HCT116 (cell line): Measurements from ENCODE around the gene KRTAP22-2. TPM values are rescaled to one million over a fixed set of nuclear protein-coding genes. Genes with fewer than 3 reads are reported as not detected.

Experiments used
- ATAC-seq: fragments of 200-7000 bp; cut with Tn5 transposase; 2 replicates; pipeline ENCODE4 v1.9.1; 2020; ENCODE audit warnings: mild to moderate bottlenecking, moderate library complexity
- BruUV-seq: library from RNA; stranded (reverse); fragments of 400-500 nt; replicated peaks from 2 replicates; lab custom pipeline; 2021; lab: Mats Ljungman, UMichigan
- CTCF ChIA-PET: fragments of 300-600 bp; sonication (Branson Sonifier 250); formaldehyde crosslinking; loops from one replicate; lab custom pipeline; 2021; ENCODE audit warnings: antibody characterized with exemption; lab: Charles Lee
- POLR2A ChIA-PET: fragments of 300-600, 350-600 bp; sonication (Branson Sonifier 250); formaldehyde crosslinking; loops from one replicate; lab custom pipeline; 2021; ENCODE audit warnings: antibody characterized with exemption; lab: Charles Lee
- RAD21 ChIA-PET, 2 experiments: fragments of 300-600 bp; sonication (Branson Sonifier 250); formaldehyde crosslinking; loops; one replicate each; lab custom pipeline; 2023; ENCODE audit warnings: low total read pairs in 2 of 2; ENCODE audit not compliant: uncharacterized antibody in 2 of 2, unreplicated experiment in 2 of 2, low non-redundant PET in 1 of 2; lab: Charles Lee
- DNase-seq: peaks from one replicate; pipeline ENCODE4 v3.0.0-alpha.2; 2010; ENCODE audit warnings: low read depth, low spot score
- H2AFZ ChIP-seq: fragments of 200-600 bp; shearing (Covaris generic), sonication (generic); 2 replicates; pipeline ENCODE4 v1.6.1; 2017; ENCODE audit warnings: low read depth, mixed run types, mixed read lengths, antibody characterized with exemption, low read length; ENCODE audit not compliant: poor library complexity, severe bottlenecking
- H3K27ac ChIP-seq: 2 replicates; pipeline ENCODE4 v1.5.1; 2012; ENCODE audit warnings: low read depth, low read length
- H3K27me3 ChIP-seq: fragments of 200-600 bp; sonication (generic); 2 replicates; pipeline ENCODE4 v1.6.1; 2016; ENCODE audit warnings: mixed run types, low read length, mixed read lengths; ENCODE audit not compliant: insufficient read depth
- H3K36me3 ChIP-seq, 2 experiments: fragments of 200-500 bp in 1 of 2; fragments of 200-600 bp in 1 of 2; sonication (Bioruptor generic) in 1 of 2; sonication (generic) in 1 of 2; 2 replicates each; pipeline versions ENCODE4 v1.5.1 to v1.6.1; 2014 to 2016; ENCODE audit warnings: low read length in 2 of 2, inconsistent platforms in 1 of 2, mixed read lengths in 1 of 2, mixed run types in 1 of 2; ENCODE audit not compliant: insufficient read depth in 2 of 2, control insufficient read depth in 1 of 2
- H3K4me1 ChIP-seq, 2 experiments: fragments of 200-600 bp in 1 of 2; sonication (generic) in 1 of 2; 2 replicates each; pipeline versions ENCODE4 v1.5.1 to v1.6.1; 2012 to 2017; ENCODE audit warnings: low read length in 2 of 2, inconsistent platforms in 1 of 2, mild to moderate bottlenecking in 1 of 2, mixed read lengths in 1 of 2, mixed run types in 1 of 2, moderate library complexity in 1 of 2; ENCODE audit not compliant: insufficient read depth in 2 of 2, control insufficient read depth in 1 of 2
- H3K4me2 ChIP-seq: fragments of 200-600 bp; sonication (generic); 2 replicates; pipeline ENCODE4 v1.6.1; 2017; ENCODE audit warnings: mixed run types, low read length, mixed read lengths
- H3K4me3 ChIP-seq, 2 experiments: fragments of 200-600 bp in 1 of 2; sonication (generic) in 1 of 2; replicated peaks in 1 of 2; 2 replicates each; pipeline ENCODE4 v1.5.1; 2011 to 2016; ENCODE audit warnings: low read length in 2 of 2, control low read depth in 1 of 2, low read depth in 1 of 2, mild to moderate bottlenecking in 1 of 2, mixed read lengths in 1 of 2, mixed run types in 1 of 2
- H3K79me2 ChIP-seq: fragments of 200-600 bp; sonication (generic); 2 replicates; pipeline ENCODE4 v1.6.1; 2017; ENCODE audit warnings: mild to moderate bottlenecking, mixed run types, low read length, moderate library complexity, mixed read lengths; ENCODE audit not compliant: insufficient read depth
- H3K9ac ChIP-seq: fragments of 200-600 bp; sonication (generic); 2 replicates; pipeline ENCODE4 v1.6.1; 2016; ENCODE audit warnings: low read length, mixed read lengths
- H3K9me2 ChIP-seq: fragments of 200-600 bp; sonication (generic), shearing (Covaris generic); 2 replicates; pipeline ENCODE4 v1.6.1; 2017; ENCODE audit warnings: mixed run types, mild to moderate bottlenecking, moderate library complexity; ENCODE audit not compliant: insufficient read depth
- H3K9me3 ChIP-seq, 2 experiments: fragments of 200-500 bp in 1 of 2; fragments of 200-600 bp in 1 of 2; sonication (Bioruptor generic) in 1 of 2; sonication (generic) in 1 of 2; 2 replicates each; pipeline ENCODE4 v1.6.1; 2014 to 2017; ENCODE audit warnings: low read length in 2 of 2, mixed read lengths in 2 of 2, inconsistent platforms in 1 of 2, low read depth in 1 of 2, mild to moderate bottlenecking in 1 of 2, mixed run types in 1 of 2, moderate library complexity in 1 of 2; ENCODE audit not compliant: control insufficient read depth in 1 of 2, insufficient read depth in 1 of 2
- H4K20me1 ChIP-seq: fragments of 200-600 bp; sonication (generic), shearing (Covaris generic); 2 replicates; pipeline ENCODE4 v1.6.1; 2017; ENCODE audit warnings: mixed run types, mild to moderate bottlenecking, moderate library complexity; ENCODE audit not compliant: insufficient read depth
- ATF3 ChIP-seq: IDR thresholded peaks from 2 replicates; pipeline ENCODE4 v1.6.1; 2012
- CBX3 ChIP-seq: IDR thresholded peaks from 2 replicates; pipeline ENCODE4 v1.6.1; 2012; ENCODE audit warnings: low read depth
- CEBPB ChIP-seq: IDR thresholded peaks from 2 replicates; pipeline ENCODE4 v1.6.1; 2012; ENCODE audit warnings: low read depth
- EGR1 ChIP-seq: IDR thresholded peaks from 2 replicates; pipeline ENCODE4 v1.6.1; 2012; ENCODE audit warnings: low read depth
- ELF1 ChIP-seq: IDR thresholded peaks from 2 replicates; pipeline ENCODE4 v1.6.1; 2012; ENCODE audit warnings: low read depth, borderline replicate concordance
- EZH2 ChIP-seq: fragments of 200-600 bp; sonication (generic); IDR thresholded peaks from 2 replicates; pipeline ENCODE4 v1.6.1; 2017; ENCODE audit warnings: antibody characterized with exemption, mixed run types
- POLR2A ChIP-seq: IDR thresholded peaks from 2 replicates; pipeline ENCODE4 v1.7.0; 2011; ENCODE audit warnings: borderline replicate concordance; ENCODE audit not compliant: insufficient read depth, insufficient read length; ENCODE audit errors: extremely low read depth
- POLR2AphosphoS5 ChIP-seq: IDR thresholded peaks from 2 replicates; pipeline ENCODE4 v1.6.1; 2011; ENCODE audit warnings: mild to moderate bottlenecking, low read depth, low read length, moderate library complexity
- RAD21 ChIP-seq: IDR thresholded peaks from 2 replicates; pipeline ENCODE4 v1.6.1; 2012; ENCODE audit warnings: low read depth, mild to moderate bottlenecking
- SP1 ChIP-seq: IDR thresholded peaks from 2 replicates; pipeline ENCODE4 v1.6.1; 2012; ENCODE audit warnings: low read depth
- SRF ChIP-seq: IDR thresholded peaks from 2 replicates; pipeline ENCODE4 v1.6.1; 2012; ENCODE audit warnings: low read depth
- TCF7L2 ChIP-seq: IDR thresholded peaks from 2 replicates; pipeline ENCODE4 v1.7.0; 2011; ENCODE audit warnings: borderline replicate concordance, inconsistent platforms; ENCODE audit not compliant: insufficient read depth, insufficient read length; ENCODE audit errors: extremely low read depth
- YY1 ChIP-seq: IDR thresholded peaks from 2 replicates; pipeline ENCODE4 v1.6.1; 2011; ENCODE audit warnings: low read length, low read depth, moderate library complexity, mild to moderate bottlenecking; ENCODE audit not compliant: insufficient replicate concordance; ENCODE audit errors: extremely low read depth
- ZBTB33 ChIP-seq: IDR thresholded peaks from 2 replicates; pipeline ENCODE4 v1.6.1; 2011; ENCODE audit warnings: mild to moderate bottlenecking, low read length, moderate library complexity; ENCODE audit not compliant: insufficient replicate concordance; ENCODE audit errors: extremely low read depth
- ZFX ChIP-seq: fragments of 450-650 bp; IDR thresholded peaks from 2 replicates; pipeline ENCODE4 v1.6.1; 2017
- ZNF274 ChIP-seq: fragments of 200-500 bp; sonication (Bioruptor generic); IDR thresholded peaks from 2 replicates; pipeline ENCODE4 v1.6.1; 2014; ENCODE audit warnings: mild to moderate bottlenecking, low read depth, low read length, inconsistent platforms
- intact Hi-C: fragments of 100-400 bp; cut with micrococcal nuclease; formaldehyde crosslinking; loops from 2 replicates; pipeline ENCODE4 v1.10.0; 2022
- total RNA-seq: library from RNA; stranded (reverse); gene quantifications from one replicate; pipeline ENCODE4 v1.2.1, GENCODE V29; 2021; ENCODE audit not compliant: unreplicated experiment
- TF ChIP-seq, protein P1 (sequence below), 3 experiments: fragments of 200-600 bp in 1 of 3; sonication (generic) in 1 of 3; IDR thresholded peaks in 2 of 3; conservative IDR thresholded peaks in 1 of 3; 2 replicates each; pipeline ENCODE4 v1.5.1; 2012 to 2017; ENCODE audit warnings: low read depth in 2 of 3, low read length in 2 of 3, antibody characterized with exemption in 1 of 3, borderline replicate concordance in 1 of 3, control low read depth in 1 of 3, mild to moderate bottlenecking in 1 of 3, mixed read lengths in 1 of 3, mixed run types in 1 of 3, moderate library complexity in 1 of 3; ENCODE audit not compliant: insufficient read depth in 1 of 3

Gene KRTAP22-2
- total RNA-seq, 1 experiment from 2014 or later: not detected

DNA sequence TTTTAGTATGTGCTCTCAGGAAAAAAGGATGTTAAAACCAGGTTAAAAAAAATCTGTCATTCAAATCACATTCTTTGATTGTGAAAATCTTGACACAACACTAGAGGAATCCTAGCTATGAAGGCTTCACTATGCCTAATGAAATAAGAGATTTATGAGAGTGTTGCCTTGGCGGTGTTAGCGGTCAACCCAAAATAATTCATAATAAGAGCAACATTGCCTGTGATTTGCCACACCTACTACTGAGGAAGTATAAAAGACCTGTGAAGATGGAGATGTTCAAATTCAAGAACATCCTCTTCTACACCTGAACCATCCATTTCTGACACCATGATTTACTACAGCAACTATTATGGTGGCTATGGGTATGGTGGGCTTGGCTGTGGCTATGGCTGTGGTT, 25.9 kb upstream of the KRTAP22-2 start, which contains the start of gene KRTAP20-1:
KRTAP20-1 (plus strand) TSS at position 301 of the 400 bp plus-strand sequence; CDS start at position 331, 30 bp downstream.
- Histone ChIP-seq H3K4me2 (no peak within 1 kb of the TSS), H3K9me3 (peaks cover 13 to 20% of the 10 kb centered on the region in 2 experiments; a peak in 2 of 4 replicates), H2AFZ (no peak within 1 kb of the TSS), H4K20me1 (no peaks in the 10 kb centered on the region), H3K36me3 (no peaks in the 10 kb centered on the region), H3K27me3 (no peaks in the 10 kb centered on the region), H3K27ac (no peak within 1 kb of the TSS), H3K9me2 (no peaks in the 10 kb centered on the region), H3K4me1 (no peaks in the 10 kb centered on the region), H3K79me2 (no peaks in the 10 kb centered on the region), H3K4me3 (no peak within 1 kb of the TSS), H3K9ac (no peak within 1 kb of the TSS)
- ChIA-PET CTCF (no interaction called here), RAD21 (no interaction called here), POLR2A (no interaction called here)
- no TSS peak for BruUV-seq
- DNase-seq (no peak), ATAC-seq (no peak)
- intact Hi-C loops: no loop called here
- TF ChIP-seq EGR1 (no peak), CEBPB (no peak), ATF3 (no peak), ZNF274 (no peak), POLR2A (no peak), ELF1 (no peak), POLR2AphosphoS5 (no peak), RAD21 (no peak), ZFX (no peak), SP1 (no peak), TCF7L2 (no peak), YY1 (no peak), CBX3 (no peak), ZBTB33 (no peak), SRF (no peak), EZH2 (no peak)
- TF ChIP-seq, protein P1, sequence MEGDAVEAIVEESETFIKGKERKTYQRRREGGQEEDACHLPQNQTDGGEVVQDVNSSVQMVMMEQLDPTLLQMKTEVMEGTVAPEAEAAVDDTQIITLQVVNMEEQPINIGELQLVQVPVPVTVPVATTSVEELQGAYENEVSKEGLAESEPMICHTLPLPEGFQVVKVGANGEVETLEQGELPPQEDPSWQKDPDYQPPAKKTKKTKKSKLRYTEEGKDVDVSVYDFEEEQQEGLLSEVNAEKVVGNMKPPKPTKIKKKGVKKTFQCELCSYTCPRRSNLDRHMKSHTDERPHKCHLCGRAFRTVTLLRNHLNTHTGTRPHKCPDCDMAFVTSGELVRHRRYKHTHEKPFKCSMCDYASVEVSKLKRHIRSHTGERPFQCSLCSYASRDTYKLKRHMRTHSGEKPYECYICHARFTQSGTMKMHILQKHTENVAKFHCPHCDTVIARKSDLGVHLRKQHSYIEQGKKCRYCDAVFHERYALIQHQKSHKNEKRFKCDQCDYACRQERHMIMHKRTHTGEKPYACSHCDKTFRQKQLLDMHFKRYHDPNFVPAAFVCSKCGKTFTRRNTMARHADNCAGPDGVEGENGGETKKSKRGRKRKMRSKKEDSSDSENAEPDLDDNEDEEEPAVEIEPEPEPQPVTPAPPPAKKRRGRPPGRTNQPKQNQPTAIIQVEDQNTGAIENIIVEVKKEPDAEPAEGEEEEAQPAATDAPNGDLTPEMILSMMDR (IDR thresholded peaks at IDR 0.05 in 2 of 3, conservative IDR thresholded peaks at IDR 0.05 in 1 of 3; ENCODE audit: borderline replicate concordance in 1 of 3, insufficient read depth in 1 of 3, low read depth in 2 of 3, low read length in 2 of 3): no peak
